OCI-LY1 (cell line): ENCODE measurements around the gene FOXC2.
A peak's percentile ranks its signal among the peaks of the same experiment; 100 is the strongest.

Experiments
- H2AFZ ChIP-seq: fragments of 200-600 bp; sonication (generic), shearing (Covaris generic); 2 replicates; pipeline ENCODE4 v1.6.0; 2014; ENCODE audit warnings: antibody characterized with exemption, mild to moderate bottlenecking, low read length
- H3F3A ChIP-seq: fragments of 200-600 bp; sonication (generic), shearing (Covaris generic); 2 replicates; pipeline ENCODE4 v1.6.0; 2014; ENCODE audit warnings: mild to moderate bottlenecking, antibody characterized with exemption, low read length, moderate library complexity; ENCODE audit not compliant: insufficient read depth
- H3K27ac ChIP-seq: fragments of 200-600 bp; sonication (generic); 2 replicates; pipeline ENCODE4 v1.5.1; 2014; ENCODE audit warnings: low read length, mixed run types, mild to moderate bottlenecking, low read depth; ENCODE audit not compliant: poor library complexity, severe bottlenecking
- H3K27me3 ChIP-seq: fragments of 200-600 bp; sonication (generic); 2 replicates; pipeline ENCODE4 v1.6.0; 2014; ENCODE audit warnings: antibody characterized with exemption, mild to moderate bottlenecking, low read length, moderate library complexity; ENCODE audit not compliant: insufficient read depth
- H3K36me3 ChIP-seq: fragments of 200-600 bp; sonication (generic); 2 replicates; pipeline ENCODE4 v1.6.1; 2014; ENCODE audit warnings: mild to moderate bottlenecking, antibody characterized with exemption, low read length, moderate library complexity, mixed read lengths; ENCODE audit not compliant: insufficient read depth
- H3K4me1 ChIP-seq: fragments of 200-600 bp; sonication (generic); 2 replicates; pipeline ENCODE4 v1.5.1; 2014; ENCODE audit warnings: mild to moderate bottlenecking, low read length, moderate library complexity; ENCODE audit not compliant: insufficient read depth, severe bottlenecking
- H3K4me2 ChIP-seq: fragments of 200-600 bp; sonication (generic), shearing (Covaris generic); 2 replicates; pipeline ENCODE4 v1.6.1; 2014; ENCODE audit warnings: low read length
- H3K4me3 ChIP-seq: fragments of 200-600 bp; sonication (generic); 2 replicates; pipeline ENCODE4 v1.5.1; 2014; ENCODE audit warnings: low read length, low read depth, mild to moderate bottlenecking, mixed read lengths; ENCODE audit not compliant: poor library complexity, severe bottlenecking
- H3K79me2 ChIP-seq: fragments of 200-600 bp; shearing (Covaris generic); 2 replicates; pipeline ENCODE4 v1.6.1; 2016; ENCODE audit warnings: mixed run types, low read length, mixed read lengths; ENCODE audit not compliant: insufficient read depth
- H3K9ac ChIP-seq: fragments of 200-600 bp; sonication (generic), shearing (Covaris generic); 2 replicates; pipeline ENCODE4 v1.6.1; 2014; ENCODE audit warnings: mild to moderate bottlenecking, low read length, mixed read lengths
- H3K9me2 ChIP-seq: fragments of 200-600 bp; sonication (generic), shearing (Covaris generic); 2 replicates; pipeline ENCODE4 v1.6.1; 2014; ENCODE audit warnings: low read depth, mild to moderate bottlenecking, low read length, mixed read lengths
- H3K9me3 ChIP-seq: fragments of 200-600 bp; shearing (Covaris generic); 2 replicates; pipeline ENCODE4 v1.6.1; 2014; ENCODE audit warnings: low read length, mixed read lengths
- H4K20me1 ChIP-seq: fragments of 200-600 bp; sonication (generic), shearing (Covaris generic); 2 replicates; pipeline ENCODE4 v1.6.0; 2016; ENCODE audit warnings: mild to moderate bottlenecking, low read length; ENCODE audit not compliant: insufficient read depth
- EZH2 ChIP-seq: fragments of 200-600 bp; sonication (generic), shearing (Covaris generic); IDR thresholded peaks from 2 replicates; pipeline ENCODE4 v1.8.0; 2017; ENCODE audit warnings: borderline replicate concordance, mixed run types, mild to moderate bottlenecking, antibody characterized with exemption, low read length, moderate library complexity, mixed read lengths
- TF ChIP-seq, protein P1 (sequence below): fragments of 200-600 bp; sonication (generic), shearing (Covaris generic); IDR thresholded peaks from 2 replicates; pipeline ENCODE4 v1.5.1; 2017; ENCODE audit warnings: mild to moderate bottlenecking, antibody characterized with exemption, low read length, moderate library complexity, mixed read lengths

FOXC2 gene

DNA sequence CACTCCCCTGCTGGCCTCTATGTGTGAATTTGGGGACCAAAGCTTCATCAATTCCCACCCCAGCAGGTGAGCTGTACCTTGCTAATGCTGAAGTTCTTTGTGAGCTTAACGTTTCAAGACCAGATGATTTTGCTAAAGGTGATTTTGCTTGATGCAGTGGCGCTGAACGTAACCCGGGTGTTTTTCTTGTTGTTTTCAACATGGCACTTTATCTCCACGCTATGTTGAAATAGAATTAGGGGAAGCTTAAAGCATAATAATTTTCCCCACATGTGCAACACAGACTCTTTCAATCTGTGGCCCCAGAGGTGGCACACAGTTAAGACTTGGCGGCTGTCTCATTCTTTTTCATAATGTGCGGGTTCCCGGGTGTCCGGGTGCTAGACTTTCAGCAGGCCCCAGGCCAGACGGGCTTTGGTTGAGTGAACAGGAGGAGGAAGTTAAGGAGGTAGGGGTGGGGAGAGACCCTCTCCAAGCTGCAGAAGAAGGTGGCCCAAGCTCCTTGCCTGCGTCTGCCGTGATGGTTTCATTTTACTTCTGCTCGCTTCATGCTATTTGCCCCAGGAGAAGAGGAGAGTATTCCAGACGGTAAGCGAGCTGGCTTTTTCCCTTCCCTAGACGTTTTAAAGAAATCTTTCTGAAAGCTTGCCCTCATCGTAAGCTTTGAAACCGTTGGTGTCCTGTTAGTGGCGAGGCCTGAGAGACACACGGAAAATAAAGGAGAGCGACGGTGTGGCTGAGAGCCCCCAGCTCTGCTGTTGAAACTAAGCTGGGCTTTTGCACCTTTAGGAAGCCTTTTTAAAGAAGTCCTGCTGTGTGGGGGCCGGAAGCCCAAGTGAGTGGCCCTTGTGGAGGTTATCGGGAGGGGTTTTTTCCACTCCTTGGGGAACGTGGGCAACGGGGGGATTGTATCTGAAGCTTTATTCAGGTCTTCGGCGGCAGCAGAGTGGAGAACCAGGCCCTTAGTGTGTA lies 4.2 kb downstream of the FOXC2 start:
- Histone ChIP-seq H3K9me3 (no peaks in the 10 kb centered on the region), H3K27me3 (no peaks in the 10 kb centered on the region), H3K4me2 (peak overlapping the region; percentile 70)

DNA sequence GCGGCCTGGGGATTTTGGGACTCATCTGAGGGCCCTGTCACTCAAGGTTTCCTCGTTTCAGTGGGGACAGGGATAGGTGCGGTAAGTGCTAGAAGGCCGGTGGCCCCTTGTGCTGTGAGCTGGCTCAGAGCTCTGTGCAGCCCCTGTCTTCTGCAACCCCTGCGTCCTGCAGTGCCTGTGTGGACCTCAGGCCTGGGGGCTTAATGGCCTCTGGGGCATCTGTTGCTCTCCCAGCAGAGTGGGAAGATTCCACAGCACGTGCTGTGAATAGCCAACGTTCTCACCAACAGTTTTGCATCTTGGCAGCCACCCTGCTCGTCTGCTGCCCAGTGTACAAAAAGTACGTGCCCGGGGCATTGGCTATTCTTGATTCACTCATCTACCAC lies 4.9 kb downstream of the FOXC2 start:
- Histone ChIP-seq H3K27ac (peak overlapping the region; percentile 91), H3K79me2 (peaks cover 8% of the 10 kb centered on the region; the same call in 1 of the 2 replicates), H3K9me3 (no peaks in the 10 kb centered on the region), H3K9ac (peak overlapping the region; percentile 77), H3K4me2 (peak overlapping the region; percentile 70), H4K20me1 (no peaks in the 10 kb centered on the region), H3K27me3 (no peaks in the 10 kb centered on the region), H3K9me2 (no peaks in the 10 kb centered on the region), H3K4me1 (peaks cover 60% of the 10 kb centered on the region), H3K36me3 (peaks cover 27% of the 10 kb centered on the region; the same call in 1 of the 2 replicates), H2AFZ (no peak overlapping the region), H3K4me3 (peak overlapping the region; percentile 65), H3F3A (0 out of 2 replicates have a peak, but pooled peaks cover 3% of the 10 kb centered on the region)
- no peak for TF ChIP-seq EZH2
- TF ChIP-seq, protein P1, sequence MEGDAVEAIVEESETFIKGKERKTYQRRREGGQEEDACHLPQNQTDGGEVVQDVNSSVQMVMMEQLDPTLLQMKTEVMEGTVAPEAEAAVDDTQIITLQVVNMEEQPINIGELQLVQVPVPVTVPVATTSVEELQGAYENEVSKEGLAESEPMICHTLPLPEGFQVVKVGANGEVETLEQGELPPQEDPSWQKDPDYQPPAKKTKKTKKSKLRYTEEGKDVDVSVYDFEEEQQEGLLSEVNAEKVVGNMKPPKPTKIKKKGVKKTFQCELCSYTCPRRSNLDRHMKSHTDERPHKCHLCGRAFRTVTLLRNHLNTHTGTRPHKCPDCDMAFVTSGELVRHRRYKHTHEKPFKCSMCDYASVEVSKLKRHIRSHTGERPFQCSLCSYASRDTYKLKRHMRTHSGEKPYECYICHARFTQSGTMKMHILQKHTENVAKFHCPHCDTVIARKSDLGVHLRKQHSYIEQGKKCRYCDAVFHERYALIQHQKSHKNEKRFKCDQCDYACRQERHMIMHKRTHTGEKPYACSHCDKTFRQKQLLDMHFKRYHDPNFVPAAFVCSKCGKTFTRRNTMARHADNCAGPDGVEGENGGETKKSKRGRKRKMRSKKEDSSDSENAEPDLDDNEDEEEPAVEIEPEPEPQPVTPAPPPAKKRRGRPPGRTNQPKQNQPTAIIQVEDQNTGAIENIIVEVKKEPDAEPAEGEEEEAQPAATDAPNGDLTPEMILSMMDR: no peak

More for the DNA sequence above, 4.2 kb downstream of the FOXC2 start:
- H3K36me3 ChIP-seq: peaks cover 21% of the 10 kb centered on the region; the same call in 1 of the 2 replicates
- peak overlapping the region; percentile 65 for H3K4me3 ChIP-seq
- TF ChIP-seq EZH2: no peak
- TF ChIP-seq, protein P1: no peak
- H4K20me1 ChIP-seq: no peaks in the 10 kb centered on the region
- peaks cover 56% of the 10 kb centered on the region for H3K4me1 ChIP-seq
- peak overlapping the region; percentile 91 for H3K27ac ChIP-seq
- H3K9me2 ChIP-seq: no peaks in the 10 kb centered on the region
- H3K9ac ChIP-seq: peak overlapping the region; percentile 77
- peaks cover 8% of the 10 kb centered on the region; the same call in 1 of the 2 replicates for H3K79me2 ChIP-seq
- H3F3A ChIP-seq: 0 out of 2 replicates have a peak, but pooled peaks cover 3% of the 10 kb centered on the region
- peak overlapping the region; percentile 53; the same call in 1 of the 2 replicates for H2AFZ ChIP-seq

DNA sequence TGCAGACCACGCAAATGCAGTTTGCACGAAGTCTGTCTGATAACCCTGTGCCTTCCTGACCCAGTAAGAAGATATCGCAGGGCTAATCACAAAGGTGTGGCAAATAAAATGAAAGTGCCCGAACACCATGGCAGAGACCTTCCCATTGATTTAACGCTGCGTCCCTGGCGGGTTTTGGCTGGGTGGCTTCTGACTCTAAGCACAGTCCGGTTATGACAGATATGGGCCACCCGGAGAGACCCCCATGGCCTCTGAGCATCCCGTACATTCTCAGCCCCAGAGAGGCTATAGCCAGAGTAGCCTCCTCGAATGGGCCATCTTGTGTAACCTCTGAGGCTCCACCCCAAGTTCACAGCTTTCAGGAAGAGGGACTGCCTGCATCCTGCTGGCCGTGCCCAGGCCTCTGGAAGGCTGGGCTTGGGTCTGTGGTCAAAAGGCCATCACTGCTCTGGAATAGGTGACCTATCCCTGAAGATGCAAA lies 5.5 kb downstream of the FOXC2 start:
- no peaks in the 10 kb centered on the region for H3K9me2 ChIP-seq
- H3K27ac ChIP-seq: peak overlapping the region; percentile 91
- H3K79me2 ChIP-seq: peaks cover 8% of the 10 kb centered on the region; the same call in 1 of the 2 replicates
- peaks cover 66% of the 10 kb centered on the region for H3K4me1 ChIP-seq
- H3F3A ChIP-seq: 0 out of 2 replicates have a peak, but pooled peaks cover 3% of the 10 kb centered on the region
- H2AFZ ChIP-seq: no peak overlapping the region
- H3K9me3 ChIP-seq: no peaks in the 10 kb centered on the region
- H4K20me1 ChIP-seq: no peaks in the 10 kb centered on the region
- no peak for TF ChIP-seq EZH2
- TF ChIP-seq, protein P1: no peak
- peak overlapping the region; percentile 77 for H3K9ac ChIP-seq
- H3K4me2 ChIP-seq: peak overlapping the region; percentile 70
- H3K4me3 ChIP-seq: peak overlapping the region; percentile 65
- H3K36me3 ChIP-seq: peaks cover 27% of the 10 kb centered on the region; the same call in 1 of the 2 replicates
- H3K27me3 ChIP-seq: no peaks in the 10 kb centered on the region
